Stimulated activated CD4-positive, alpha-beta T cell treated with anti-CD3 and anti-CD28 coated beads, TNF-alpha, amount 100 ng/mL, for 4 hours (primary cell): Measurements from ENCODE around the gene NEO1.

ENCODE experiments used
- DNase-seq, 3 experiments: peaks; one replicate each; pipeline ENCODE4 v3.0.0-alpha.2; 2020; ENCODE audit warnings: low read depth in 3 of 3

The NEO1 gene

GRCh38 chr15:73078291-73078690 lies 26.0 kb downstream of the NEO1 start:
- no peak for DNase-seq

GRCh38 chr15:73078722-73079121 lies 26.5 kb downstream of the NEO1 start:
- no peak for DNase-seq

- DNase-seq = no peak
Observed at GRCh38 chr15:73079565-73079964, 27.3 kb downstream of the NEO1 start.

- DNase-seq = no peak
Observed at GRCh38 chr15:73081321-73081958, 29.2 kb downstream of the NEO1 start.

GRCh38 chr15:73082812-73083211 lies 30.5 kb downstream of the NEO1 start:
- DNase-seq = no peak

- DNase-seq = no peak
Observed at GRCh38 chr15:73087098-73087497, 34.8 kb downstream of the NEO1 start.

GRCh38 chr15:73105064-73105463 lies 52.8 kb downstream of the NEO1 start:
- DNase-seq = no peak

GRCh38 chr15:73108676-73109075 lies 56.4 kb downstream of the NEO1 start:
- no peak for DNase-seq

- DNase-seq = no peak
Observed at GRCh38 chr15:73109765-73110164, 57.5 kb downstream of the NEO1 start.

- DNase-seq = no peak
Observed at GRCh38 chr15:73110201-73110600, 57.9 kb downstream of the NEO1 start.

- no peak for DNase-seq
Observed at GRCh38 chr15:73114064-73114463, 61.8 kb downstream of the NEO1 start.

- DNase-seq = no peak
Observed at GRCh38 chr15:73116164-73116563, 63.9 kb downstream of the NEO1 start.

- DNase-seq = no peak
Observed at GRCh38 chr15:73118055-73118454, 65.8 kb downstream of the NEO1 start.

GRCh38 chr15:73119478-73119877 lies 67.2 kb downstream of the NEO1 start:
- DNase-seq = no peak

- no peak for DNase-seq
Observed at GRCh38 chr15:73120269-73120668, 68.0 kb downstream of the NEO1 start.

GRCh38 chr15:73125219-73125618 lies 73.0 kb downstream of the NEO1 start:
- DNase-seq = no peak

- no peak for DNase-seq
Observed at GRCh38 chr15:73127302-73127936, 75.2 kb downstream of the NEO1 start.

- DNase-seq = no peak
Observed at GRCh38 chr15:73130830-73131229, 78.6 kb downstream of the NEO1 start.

GRCh38 chr15:73134196-73134595 lies 81.9 kb downstream of the NEO1 start:
- DNase-seq = no peak

GRCh38 chr15:73139041-73139743 lies 86.9 kb downstream of the NEO1 start:
- DNase-seq = no peak

GRCh38 chr15:73139744-73140553 lies 87.7 kb downstream of the NEO1 start:
- no peak for DNase-seq

GRCh38 chr15:73141216-73141900 lies 89.1 kb downstream of the NEO1 start:
- no peak for DNase-seq
